Endothelial cell of umbilical vein (primary cell): ENCODE measurements around the gene RIPOR3.

Source experiments
- CTCF ChIP-seq, 2 donors: IDR thresholded peaks; 1 replicate in 1 of 2; 2 replicates in 1 of 2; pipeline ENCODE4 v1.5.1; 2011; ENCODE audit warnings: low read length in 2 of 2, mild to moderate bottlenecking in 2 of 2, moderate library complexity in 2 of 2, control low read depth in 1 of 2, inconsistent platforms in 1 of 2, low read depth in 1 of 2; ENCODE audit not compliant: insufficient read depth in 1 of 2; ENCODE audit errors: extremely low read depth in 1 of 2
- EZH2 ChIP-seq: IDR thresholded peaks from 2 replicates; pipeline ENCODE4 v1.6.1; 2012; ENCODE audit warnings: borderline replicate concordance, low read depth, mild to moderate bottlenecking, moderate library complexity, low read length, inconsistent platforms; ENCODE audit not compliant: severe bottlenecking
- FOS ChIP-seq: IDR thresholded peaks from 2 replicates; pipeline ENCODE4 v1.6.1; 2011; ENCODE audit warnings: mild to moderate bottlenecking, low read length, moderate library complexity, borderline replicate concordance; ENCODE audit not compliant: insufficient read depth
- GATA2 ChIP-seq: IDR thresholded peaks from 2 replicates; pipeline ENCODE4 v1.7.0; 2011; ENCODE audit warnings: low read depth, mild to moderate bottlenecking, moderate library complexity, mixed read lengths, low read length; ENCODE audit not compliant: insufficient read length, insufficient read depth
- JUN ChIP-seq: IDR thresholded peaks from 2 replicates; pipeline ENCODE4 v1.6.1; 2011; ENCODE audit warnings: borderline replicate concordance, low read depth; ENCODE audit not compliant: insufficient read length, insufficient read depth
- POLR2A ChIP-seq: IDR thresholded peaks from 2 replicates; pipeline ENCODE4 v1.6.1; 2012; ENCODE audit warnings: low read depth, mild to moderate bottlenecking, control low read depth, low read length
- POLR2AphosphoS5 ChIP-seq: IDR thresholded peaks from 2 replicates; pipeline ENCODE4 v1.6.1; 2012; ENCODE audit warnings: low read depth, mild to moderate bottlenecking, control low read depth, low read length, moderate library complexity; ENCODE audit not compliant: insufficient read depth

- TF ChIP-seq CTCF (IDR thresholded peaks at IDR 0.05; ENCODE audit: extremely low read depth in 1 of 2, insufficient read depth in 1 of 2, low read depth in 1 of 2, low read length in 2 of 2) (no peak), GATA2 (no peak), POLR2AphosphoS5 (no peak), EZH2 (no peak), POLR2A (no peak), FOS (no peak), JUN (no peak)
Measured at GRCh38 chr20:50679753-50680104, 11.6 kb downstream of the RIPOR3 start.
